HG03064 (cell line): Measurements from ENCODE around the gene BABAM2.

Experiments used
- ATAC-seq: cut with Tn5 transposase; IDR thresholded peaks from one replicate; pipeline ENCODE4 v1.9.1; 2021; ENCODE audit warnings: low read depth; ENCODE audit not compliant: unreplicated experiment

The BABAM2 gene

DNA sequence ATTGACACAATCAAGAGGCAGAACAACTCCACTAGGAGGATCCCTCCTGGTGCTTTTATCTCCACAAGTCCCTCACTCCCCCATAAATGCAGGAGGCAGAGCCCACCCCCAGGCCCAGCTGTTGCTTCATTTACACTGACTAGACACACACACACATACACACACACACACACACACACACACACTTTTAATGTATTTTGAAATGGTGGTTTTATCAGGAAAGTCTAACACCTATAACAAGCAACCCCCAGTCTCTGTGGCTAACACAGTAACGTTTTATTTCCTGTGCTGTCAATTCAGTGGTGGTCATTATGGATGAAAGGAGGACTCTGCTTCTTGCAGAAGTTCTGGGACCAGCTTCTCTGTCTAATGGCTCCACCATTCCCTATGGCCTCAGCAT lies 376.8 kb downstream of the BABAM2 start:
- ATAC-seq = no peak

DNA sequence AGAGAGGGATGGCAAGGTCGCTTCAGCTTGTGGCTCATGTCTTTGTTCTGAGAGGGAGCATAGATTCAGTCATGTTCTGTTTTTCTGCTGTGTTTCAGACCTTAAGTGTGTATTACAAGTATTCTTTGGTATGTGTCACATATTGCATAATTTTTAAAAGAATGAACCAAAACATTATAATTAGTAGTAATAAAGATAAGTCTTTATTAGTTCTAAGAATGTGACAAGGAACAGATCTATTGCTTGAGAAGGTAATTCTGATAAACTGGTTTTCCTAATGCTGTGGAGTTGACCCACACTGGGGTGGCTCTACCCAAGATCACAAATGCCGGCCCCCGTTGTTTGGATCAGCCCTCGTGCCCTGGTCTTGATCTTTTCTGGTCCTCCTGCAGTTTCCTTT lies 377.9 kb downstream of the BABAM2 start:
- no peak for ATAC-seq

DNA sequence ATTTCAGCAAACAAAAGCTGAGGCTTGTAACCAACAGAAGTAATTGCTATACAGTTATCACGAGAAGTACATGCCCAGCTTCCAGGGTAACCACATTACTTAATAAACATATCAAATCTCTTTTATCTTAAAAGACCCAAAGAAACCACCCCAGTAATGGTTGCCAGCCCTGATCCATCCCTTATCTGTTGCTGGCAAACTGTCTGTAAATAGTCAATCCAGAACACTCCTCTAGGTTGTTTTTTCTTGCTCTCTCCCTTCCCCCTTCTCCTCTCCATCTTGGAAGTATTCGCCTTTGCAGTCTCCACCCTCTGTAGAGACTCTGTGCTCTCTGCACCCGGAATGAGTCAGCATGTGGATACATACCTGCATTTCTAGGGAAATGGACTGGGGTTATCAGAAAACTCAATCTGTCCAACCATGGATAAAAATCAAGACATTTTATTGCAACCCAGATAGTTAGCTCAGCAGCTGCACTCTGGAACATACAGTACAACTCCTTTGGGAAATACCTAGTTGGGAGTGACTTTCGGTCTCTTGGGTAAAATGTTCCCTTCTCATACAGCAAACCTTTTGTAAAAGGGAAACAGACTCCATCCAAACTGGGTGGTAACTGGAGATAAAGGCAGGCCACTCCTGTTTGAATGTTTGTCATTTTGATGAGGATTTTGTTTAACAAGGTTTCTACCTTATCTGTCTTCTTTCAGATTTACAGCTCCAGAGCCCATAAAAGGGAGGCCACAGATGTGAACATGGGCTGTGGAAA lies 378.7 kb downstream of the BABAM2 start:
- ATAC-seq = no peak

DNA sequence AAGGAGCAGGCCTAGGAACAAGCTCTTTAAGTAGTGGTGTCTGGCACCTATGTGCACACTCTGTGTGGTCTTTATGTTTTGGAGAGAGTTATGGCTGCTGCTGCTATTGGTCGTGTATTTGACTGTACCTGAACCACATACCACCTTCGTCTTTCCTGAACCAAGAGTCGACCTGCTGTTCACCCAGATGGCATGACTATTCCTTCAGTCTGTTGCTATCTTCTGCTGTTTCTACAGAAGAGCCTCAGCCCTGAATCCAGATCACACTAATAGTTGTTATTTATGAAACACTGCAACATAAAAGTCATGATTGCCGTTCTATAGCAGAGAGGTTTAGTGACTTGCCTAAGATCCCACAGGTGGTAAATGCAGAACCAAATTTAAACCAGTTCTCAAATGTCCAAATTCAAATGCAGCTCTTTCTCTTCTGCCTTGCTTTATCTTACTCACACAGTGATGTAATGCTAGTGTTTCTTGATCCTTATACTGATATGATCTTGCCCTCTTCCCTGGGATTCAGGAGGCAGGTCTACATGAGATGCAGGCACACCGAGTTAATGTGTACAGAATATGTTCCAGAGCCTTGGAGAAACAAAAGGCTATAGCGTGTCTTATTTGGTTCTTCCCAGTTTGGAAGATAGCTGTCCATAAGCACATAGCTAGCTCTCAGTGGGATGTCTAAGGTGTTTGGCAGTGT lies 380.1 kb downstream of the BABAM2 start:
- no peak for ATAC-seq

DNA sequence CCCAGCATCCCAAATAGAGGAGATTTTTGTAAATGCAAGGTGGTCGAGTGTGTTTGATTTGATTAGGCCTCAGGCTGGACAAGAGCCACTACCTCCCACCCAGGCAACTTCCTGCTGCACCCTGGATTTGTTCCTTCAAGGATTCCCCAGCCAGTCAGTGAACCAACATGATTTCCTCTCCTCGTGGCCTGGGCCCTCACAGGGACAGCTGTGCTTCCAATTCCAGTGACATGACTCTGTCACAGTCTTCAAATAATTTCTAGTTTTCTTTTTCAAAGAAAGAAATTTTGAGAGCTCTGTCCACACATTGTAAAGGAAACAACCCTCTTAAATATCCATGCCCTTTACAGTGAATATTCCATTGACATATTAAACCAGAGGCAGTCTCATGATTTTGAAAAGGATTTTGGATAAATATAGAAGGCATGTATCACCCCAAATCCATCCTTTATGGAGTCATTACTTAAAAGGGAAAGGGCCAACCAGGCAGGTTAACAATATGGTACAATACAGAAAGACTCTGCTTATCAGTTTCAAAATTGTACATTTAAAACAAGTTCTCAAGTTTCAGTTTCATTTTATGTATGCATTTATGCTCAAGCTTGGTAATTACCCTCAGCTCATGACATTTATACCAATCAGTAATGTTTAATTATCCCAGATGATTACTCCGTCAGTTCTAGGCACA lies 380.8 kb downstream of the BABAM2 start:
- no peak for ATAC-seq

DNA sequence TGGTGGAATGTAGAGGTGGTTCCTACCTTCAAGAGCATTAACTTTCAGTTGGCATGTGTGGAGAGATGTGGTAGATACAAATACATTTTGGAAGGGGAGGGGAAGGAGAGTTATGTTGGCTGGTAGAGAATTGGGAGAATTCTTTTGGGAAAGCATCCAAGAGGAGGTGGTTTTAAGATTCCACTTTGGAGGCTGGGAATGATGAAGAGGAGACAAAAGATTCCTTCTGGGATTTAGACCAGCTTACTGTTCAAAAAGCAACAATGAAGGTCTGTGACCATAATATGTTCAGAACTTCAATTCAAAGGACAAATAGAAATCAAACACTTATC lies 381.4 kb downstream of the BABAM2 start:
- ATAC-seq = no peak

DNA sequence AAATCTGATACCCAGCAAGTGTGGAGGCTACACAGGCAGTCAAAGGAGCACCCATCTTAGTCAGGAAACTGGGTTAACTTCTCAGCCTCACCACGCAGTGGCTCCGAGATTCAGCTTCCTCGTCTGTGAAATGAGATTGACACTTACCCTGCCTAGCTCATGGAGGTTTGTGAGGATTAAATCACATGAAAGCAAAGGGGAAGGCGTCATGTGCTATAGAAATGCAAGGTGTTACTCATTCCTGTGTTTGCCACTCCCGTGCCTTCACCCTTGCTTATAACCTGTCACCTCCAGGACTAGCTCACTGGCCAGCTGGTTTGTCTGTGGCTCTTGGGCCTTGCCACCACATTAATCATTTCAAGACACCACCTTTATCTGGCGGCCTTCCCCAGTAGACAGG lies 383.2 kb downstream of the BABAM2 start:
- ATAC-seq = no peak

DNA sequence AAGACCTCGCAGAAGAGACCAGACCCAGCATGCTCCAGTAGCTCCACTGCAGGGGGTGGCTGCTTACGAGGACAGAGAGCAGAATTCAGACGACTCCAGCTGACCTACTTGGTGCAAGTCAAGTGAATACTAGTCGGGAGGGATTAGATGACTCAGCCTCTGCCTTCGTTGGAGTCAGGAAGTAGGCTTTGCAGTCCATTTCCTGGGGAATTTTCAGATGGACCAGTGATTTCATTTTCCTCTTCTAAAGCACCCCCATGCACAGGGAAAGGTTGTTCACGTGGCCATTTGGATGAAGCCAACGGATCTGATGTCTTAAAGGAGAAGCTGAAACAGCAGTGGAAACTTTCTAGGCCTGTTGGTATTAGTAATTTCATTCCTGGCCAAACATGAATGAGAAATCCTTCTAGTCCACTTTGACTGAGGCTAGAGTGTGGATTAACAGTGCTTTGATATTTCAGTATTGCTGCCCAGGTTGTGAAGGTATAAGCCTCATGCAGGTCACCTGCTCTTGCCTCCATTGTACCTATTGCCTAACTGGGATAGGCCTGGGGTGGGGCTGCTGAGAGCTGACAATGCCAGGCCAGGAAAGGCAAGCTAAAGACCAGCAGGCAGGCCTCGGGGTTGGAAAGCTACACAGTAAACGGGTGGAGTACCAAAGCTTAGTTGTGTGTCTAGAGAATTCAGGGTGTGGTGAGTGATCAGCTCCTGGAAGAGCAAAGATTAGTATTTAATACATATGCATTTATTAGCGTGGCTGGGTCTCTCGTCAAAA lies 384.6 kb downstream of the BABAM2 start:
- no peak for ATAC-seq

DNA sequence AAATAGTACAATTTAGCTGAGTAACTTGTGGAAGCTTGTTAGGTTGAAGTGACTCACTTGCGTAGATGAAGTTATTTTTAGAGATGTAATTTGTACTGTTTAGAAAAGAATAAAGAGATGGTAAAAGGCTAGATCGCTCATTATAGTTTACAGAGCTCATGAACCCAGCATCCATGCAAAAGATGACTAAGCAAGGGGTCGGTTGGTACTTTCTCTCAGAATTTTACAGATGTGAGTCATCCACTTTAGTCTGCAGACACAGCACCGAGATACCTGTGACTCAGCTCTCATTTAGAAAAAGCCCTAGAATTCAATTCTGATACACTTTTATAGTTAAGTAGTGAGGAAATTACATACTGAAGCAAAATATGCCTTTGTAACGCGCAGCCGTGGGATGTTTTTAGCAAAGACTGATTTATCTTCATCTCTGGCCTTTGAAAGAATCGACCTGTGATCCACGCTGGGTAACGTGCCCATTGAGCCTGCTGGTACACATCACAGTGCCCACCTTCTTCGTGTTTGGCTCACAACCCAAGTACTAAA lies 385.6 kb downstream of the BABAM2 start:
- ATAC-seq = peak; percentile 50

DNA sequence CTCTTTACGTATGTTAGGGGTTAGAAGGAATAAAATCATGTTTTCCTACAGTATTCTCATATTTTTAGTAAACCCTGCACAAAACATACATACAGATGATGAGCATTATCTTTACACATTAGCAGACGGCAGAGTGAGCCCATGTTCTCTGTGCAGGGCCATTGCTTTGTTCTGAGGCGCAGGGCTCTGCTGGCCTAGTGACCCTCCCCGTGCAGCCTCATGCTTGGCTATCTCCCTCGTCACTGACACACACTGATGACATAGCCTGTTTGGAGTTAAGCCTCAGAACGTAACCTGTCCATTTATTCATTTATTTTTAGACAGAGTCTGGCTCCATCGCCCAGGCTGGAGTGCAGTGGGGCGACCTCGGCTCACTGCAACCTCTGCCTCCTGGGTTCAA lies 386.3 kb downstream of the BABAM2 start:
- no peak for ATAC-seq

DNA sequence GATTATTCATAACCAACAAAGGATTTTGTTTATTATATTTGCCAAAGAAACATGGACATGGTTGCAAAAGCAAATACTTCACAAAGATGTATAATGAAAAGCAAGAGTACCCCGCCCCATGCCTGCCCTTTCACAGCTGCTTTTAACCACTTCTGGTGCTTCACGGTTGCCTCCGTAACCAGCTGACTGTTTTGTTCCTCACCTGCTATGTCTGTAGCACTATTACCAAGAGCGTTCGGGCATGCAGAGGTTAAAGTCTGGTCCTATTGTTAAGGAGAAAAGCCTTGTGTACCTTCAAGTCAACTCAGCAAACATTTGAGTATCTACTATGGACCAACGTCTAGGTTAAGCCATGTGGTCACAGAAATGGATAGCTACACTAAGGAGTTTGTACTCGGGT lies 386.9 kb downstream of the BABAM2 start:
- ATAC-seq = no peak

DNA sequence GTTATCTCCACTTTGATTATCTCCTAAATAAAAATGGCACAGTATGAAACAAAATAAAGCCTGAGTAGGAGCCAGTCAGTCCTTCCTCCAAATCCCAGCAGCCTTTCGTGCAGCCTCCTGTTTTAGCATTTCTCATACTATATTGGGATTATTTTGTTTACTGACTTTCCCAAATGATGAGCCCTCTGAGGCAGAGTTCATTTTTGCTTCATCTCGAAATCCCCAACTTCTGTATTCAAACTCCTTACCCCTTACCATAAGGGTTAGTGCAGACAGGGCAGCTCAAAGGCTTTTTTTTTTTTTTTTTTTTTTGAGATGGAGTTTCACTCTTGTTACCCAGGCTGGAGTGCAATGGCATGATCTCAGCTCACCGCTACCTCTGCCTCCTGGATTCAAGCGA lies 388.8 kb downstream of the BABAM2 start:
- no peak for ATAC-seq

DNA sequence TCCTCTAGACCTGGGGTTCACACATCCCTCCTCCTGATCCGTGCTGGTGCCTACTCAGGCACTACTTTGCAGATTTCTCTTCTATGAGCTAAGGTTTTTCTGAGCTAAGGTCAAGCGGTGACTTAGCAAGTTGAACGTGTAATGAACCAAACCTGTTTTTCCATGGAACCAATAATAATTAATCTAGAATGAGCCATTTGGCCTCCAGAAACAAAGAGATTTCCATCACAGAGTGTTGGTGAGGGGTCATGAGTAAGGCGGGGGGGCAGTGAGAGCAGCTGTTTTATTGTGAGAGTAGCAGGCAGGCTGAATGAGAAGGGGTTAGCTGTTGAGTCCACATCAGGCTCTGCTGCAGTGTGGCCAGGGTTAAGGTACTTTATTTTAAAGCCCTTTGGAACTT lies 390.1 kb downstream of the BABAM2 start:
- no peak for ATAC-seq

DNA sequence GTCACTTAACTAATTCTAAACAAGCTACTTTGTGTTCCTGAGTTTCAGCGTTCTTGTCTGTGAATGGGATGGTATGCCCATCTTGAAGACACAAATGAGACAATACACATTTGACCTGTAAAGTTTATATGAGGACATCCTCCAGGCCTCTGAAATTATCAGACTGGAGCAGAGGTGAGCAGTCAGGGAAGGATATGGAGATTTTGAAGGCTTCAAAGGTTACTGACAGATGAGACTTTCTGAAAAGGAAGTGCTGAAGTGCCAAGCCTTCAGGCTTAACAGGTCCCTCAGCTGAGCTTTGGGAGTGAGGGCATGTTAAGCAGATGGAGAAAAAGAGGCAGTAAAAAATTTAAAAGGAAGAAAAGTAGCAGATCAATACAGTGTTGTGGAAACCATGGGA lies 391.2 kb downstream of the BABAM2 start:
- ATAC-seq = no peak

DNA sequence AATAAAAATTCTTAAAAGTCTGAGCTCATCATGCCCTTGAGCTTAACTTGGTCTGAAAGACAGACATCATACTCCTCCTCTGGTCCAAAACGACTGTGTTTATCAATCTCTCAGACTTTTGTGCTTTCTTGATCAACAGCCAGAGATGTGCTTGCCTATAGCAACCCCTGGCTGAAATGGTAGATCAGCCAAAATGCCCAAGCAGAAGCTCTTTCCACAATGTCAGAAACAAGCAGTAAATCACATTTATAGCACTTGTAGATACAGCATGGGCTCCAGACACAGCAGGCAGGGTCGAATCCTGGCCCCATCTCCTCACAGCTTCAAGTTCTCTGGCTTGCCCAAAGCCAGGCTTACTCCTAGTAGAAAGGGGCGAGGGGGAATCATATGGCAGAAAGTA lies 391.7 kb downstream of the BABAM2 start:
- no peak for ATAC-seq

DNA sequence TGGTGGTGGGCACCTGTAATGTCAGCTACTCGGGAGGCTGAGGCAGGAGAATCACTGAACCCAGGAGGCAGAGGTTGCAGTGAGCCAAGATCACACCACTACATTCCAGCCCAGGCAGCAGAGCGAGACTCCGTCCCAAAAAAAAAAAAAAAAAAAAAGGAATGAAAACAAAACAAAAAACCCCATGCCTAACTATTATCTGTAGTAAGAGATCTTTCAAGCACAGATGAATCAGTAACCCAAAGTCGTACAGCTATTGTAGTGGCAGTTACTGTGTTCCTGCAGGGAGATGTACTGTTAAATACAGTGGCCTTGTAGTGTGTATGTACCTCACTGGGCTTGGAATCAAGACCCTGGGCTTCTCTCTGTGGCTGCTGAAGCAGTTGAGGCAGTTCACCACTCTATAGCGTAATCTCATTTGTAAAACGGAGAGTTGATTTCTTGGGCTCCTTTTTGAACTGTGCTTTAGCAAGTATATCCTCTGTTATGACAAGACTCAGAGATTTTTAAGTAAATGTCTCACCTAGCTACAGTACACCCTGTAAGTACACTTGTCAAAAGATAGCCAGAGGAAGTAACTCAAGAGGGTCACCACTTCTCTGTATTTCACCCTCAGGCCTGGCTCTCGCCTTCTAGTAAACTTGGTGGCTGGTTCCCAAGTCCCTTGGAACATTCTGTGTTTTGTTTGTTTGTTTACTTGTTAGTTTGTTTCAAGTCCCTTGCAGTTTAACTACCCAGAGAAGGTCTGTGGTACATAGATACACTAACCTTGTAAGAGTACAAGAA lies 392.5 kb downstream of the BABAM2 start:
- no peak for ATAC-seq

DNA sequence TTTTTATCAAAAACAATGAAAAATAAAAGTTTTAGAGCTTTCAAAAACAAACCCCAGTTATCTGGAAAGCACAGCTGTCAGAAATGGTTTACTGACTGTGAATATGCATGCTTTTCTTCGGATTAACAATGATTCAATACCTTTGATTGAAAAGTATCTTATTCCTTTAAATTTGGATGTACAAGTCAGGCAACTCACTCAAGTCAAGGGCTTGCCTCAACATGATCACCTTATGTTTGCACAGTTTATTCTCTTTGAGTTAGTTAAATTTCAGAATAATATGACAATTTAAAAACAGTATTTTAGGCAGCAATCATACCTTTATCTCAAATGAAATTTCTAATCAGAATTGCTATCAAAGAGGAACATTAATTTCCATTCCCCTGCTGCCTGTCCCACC lies 393.3 kb downstream of the BABAM2 start:
- ATAC-seq = no peak

DNA sequence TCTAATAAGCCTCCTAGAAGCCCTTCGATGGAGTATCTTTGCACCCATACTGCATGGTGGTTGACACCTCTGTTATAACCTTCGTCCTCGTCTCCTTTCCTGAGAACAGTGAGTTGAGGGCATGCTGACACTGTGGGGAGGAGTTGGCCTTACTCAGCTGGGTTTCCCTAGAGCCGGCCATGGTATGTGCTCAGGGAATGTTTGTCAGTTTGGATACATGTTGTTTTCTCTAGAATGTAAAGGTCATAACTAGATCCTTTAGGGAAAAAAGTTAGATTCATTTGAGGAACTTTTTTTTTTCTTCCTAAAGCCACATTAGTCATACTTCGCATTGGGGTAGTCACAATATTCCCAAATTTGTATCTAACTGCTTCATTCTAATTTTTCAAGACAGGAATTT lies 396.1 kb downstream of the BABAM2 start:
- ATAC-seq = no peak

DNA sequence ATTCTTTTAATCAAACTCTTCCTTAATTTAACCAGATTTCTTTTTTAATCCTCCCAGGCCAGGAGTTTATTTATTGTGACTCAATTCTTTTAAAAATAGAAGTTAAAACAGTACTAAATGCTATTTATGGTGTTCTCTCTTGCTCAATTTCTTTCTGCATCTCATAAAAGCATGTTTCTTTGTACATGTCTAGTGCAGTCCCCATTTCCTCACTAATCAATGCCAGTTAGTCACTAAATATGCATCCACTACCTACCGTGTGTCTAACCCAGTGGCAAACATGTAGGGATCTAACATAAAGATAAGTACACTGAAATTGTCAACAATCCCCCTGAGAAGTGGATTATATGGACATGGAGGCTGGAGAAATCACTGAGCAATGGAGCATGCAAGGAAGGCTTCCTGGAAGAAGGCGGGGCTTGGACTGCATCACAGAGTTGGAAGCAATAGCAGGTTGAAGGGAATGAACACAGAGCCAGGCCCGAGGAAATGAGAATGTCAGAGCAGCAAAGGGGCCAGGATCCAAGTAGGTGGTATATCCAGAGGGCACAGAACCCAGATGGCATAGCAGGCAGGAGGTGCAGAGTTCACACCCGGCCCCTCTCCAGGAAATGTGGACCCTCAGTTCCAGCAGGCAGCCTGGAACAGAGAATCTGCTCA lies 396.9 kb downstream of the BABAM2 start:
- ATAC-seq = no peak

DNA sequence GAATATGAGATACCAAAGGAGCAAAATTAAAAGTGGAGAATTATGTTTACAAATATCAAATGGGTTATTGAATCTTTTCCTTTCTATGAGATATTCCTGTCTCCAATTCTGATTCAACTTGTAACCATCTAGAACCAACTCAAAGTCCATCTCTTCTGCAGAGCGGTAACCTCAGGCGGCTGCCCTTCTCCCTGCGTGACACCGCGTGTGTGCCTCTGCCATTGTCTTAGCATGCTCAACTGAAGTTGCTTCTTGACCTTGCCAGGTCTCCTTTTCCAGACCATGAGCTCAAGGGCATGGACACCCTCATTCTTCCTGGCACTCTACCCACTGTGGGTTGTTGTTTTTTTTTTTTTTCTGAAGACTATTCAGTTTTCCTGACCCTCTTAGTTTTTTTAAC lies 398.1 kb downstream of the BABAM2 start:
- no peak for ATAC-seq
